GDM1 (cell line): ENCODE measurements around the gene NFE2.
"Not testable (repeated sequence)": the region's sequence is repeated elsewhere in the genome, so short reads cannot be mapped to it uniquely, and the experiment has no call there.

Experiments used
- DNase-seq: peaks from one replicate; lab custom pipeline; 2025; lab: John Stamatoyannopoulos, UW

Gene NFE2

GRCh38 chr12:54300732-54301427 is at the start of gene NFE2:
TSS of gene NFE2 (minus strand) at chr12:54301015. CDS start at chr12:54295248, 5,767 bp downstream.
- DNase-seq, result peak; percentile 85

GRCh38 chr12:54349679-54350078 is 48.9 kb upstream of the NFE2 start:
- no peak for DNase-seq

DNA sequence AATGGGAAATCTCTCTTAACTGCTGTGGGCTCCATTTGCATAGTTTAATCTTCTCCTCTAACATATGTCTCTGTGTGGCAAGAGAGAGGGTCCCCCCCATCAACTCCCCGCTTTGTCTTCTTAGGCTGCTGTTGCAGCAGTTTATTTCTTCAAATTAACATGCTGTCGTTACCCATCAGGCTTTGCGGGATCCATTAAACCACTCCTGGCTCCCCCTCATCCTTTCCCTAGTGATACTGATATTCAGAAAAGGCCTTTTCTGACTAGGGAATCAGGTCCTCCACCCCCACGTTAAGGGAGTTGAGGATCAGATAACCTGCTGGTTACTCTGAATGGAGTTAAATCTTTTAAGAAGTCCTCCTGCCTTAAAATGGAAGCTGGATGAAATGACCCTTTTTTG is 48.2 kb upstream of the NFE2 start:
- DNase-seq, result no peak

- DNase-seq, result no peak
Measured at GRCh38 chr12:54341378-54342300, 40.8 kb upstream of the NFE2 start.

- no peak for DNase-seq
Measured at GRCh38 chr12:54340846-54341245, 40.0 kb upstream of the NFE2 start.

DNA sequence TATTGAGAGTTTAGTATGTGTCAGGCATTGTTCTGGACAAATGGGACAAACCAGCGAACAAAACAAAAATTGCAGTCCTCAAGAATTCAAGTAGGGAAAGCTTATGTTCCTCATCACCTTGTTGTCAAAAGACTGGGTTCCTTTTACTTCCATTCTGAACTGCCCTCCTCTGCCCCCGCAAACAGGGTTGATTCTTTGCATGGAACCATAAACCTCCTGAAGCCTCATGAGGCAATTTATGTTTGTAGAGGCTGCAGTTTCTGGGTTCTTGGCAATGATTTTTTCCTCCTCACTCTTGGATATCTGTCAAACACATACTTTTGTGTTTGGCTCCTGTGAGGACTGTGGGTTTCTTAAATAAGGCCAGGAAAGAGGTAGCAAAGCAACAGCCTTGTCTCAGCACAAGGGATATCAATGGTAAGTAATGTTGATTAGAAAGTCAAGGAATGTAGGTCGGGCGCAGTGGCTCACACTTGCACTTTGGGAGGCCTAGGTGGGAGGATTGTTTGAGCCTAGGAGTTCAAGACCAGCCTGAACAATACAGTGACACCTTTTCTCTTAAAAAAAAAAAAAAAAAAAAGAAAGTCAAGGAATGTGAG is 38.0 kb upstream of the NFE2 start:
- DNase-seq, result no peak

DNA sequence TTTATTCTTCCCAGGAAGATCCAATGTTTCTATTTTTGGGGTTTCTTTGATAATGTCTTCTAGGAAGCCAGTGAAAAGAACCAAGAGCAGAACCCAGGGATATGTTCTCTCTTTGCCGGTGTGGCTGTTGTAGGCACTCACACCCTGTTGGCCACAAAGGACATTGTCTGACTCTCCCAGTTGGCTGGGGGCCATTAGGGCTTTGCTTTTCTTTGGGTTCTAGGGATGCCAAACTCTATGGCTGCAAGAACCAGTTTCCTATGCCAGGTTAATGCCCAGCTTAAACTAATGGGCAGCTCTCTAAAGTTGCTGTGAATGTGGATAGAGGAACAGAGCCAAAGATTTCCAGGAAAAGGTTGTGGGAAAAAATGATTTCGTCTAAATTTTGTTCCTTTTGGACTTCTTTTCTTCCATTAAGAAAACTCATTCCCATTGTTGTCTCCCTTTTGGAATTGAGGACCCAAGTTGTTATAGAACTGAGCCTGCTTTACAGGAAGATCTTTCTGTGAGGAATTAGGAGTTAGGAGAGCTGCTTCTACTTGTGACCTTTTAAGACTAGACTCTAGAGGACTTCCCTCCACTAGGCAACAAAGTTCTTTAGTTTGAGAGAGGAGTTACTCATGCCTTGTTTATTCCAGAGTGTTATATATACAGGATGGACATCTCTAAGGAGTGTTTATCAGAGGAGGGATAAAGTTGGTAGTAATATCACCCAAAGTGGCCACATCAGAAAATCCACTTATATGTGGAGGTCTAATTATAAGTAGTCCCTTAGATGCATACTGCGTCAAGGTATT is 37.2 kb upstream of the NFE2 start:
- no peak for DNase-seq

DNA sequence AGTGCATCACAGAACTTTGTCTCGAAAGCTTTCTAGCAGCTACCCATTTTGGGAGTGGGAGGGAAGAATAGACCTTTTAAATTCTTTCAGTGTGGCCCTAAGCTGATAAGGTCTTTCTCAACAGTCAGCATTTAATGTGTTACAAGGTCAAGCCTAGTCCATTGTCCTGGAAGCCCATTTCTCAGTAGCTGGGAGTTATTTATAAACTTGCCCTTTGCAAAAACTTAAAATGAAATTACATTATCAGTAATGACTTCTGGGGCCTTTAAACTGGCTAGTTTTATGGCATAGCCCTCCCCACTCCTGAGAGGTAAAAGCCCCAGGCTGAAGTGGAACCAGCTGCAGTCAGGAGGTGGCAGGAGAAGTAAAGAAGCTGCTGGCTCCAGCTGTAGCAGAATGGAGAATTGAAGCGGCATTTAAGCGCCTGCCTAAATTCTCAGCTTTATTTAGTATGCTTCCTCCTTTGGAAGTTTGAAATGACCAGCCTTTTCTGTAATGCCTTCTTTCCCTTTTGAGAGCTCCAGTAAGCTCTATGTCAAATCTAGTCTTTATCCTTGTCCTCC is 36.5 kb upstream of the NFE2 start:
- peak; percentile 17 for DNase-seq

- no peak for DNase-seq
Measured at GRCh38 chr12:54333420-54334034, 32.7 kb upstream of the NFE2 start.

DNA sequence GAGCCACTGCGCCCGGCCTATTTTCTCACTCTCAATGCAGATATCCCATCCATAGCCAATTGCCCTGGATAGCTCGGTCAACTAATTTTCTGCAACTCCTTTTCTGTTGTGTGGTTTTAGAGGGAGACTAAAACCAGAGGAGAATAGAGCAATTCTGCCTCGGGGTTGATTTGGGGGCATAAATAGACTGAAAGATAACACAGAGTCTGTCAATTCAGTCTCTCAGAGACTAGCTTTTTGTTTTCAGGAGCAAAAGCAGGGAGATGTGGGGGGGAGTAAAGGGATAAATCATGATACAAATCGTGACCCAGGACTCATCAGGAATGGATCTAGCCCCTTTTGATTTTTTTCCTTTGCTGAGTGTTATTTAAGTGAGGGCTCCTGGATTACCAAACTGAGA is 30.6 kb upstream of the NFE2 start:
- DNase-seq, result no peak

- DNase-seq, result no peak
Measured at GRCh38 chr12:54330442-54330841, 29.6 kb upstream of the NFE2 start.

DNA sequence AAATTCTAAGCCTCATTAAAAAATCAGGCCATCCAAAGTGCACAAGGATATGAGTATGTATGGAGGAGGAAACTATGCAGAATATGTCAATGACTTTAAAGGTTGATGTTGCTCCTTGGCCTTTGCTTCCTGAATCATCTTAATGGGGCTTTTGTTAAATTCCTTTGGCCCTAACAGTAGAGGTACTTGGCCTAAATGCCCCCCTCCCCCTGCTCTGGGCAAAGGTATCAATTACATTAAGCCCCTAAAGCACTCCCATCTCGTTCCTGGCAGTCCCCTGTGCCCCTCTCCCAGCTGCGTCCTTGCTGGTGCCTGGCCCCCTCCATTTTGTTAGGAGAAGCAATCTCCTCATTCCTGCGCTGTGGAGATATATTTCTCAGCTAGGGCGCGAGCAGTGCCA is 28.9 kb upstream of the NFE2 start:
- no peak for DNase-seq

DNA sequence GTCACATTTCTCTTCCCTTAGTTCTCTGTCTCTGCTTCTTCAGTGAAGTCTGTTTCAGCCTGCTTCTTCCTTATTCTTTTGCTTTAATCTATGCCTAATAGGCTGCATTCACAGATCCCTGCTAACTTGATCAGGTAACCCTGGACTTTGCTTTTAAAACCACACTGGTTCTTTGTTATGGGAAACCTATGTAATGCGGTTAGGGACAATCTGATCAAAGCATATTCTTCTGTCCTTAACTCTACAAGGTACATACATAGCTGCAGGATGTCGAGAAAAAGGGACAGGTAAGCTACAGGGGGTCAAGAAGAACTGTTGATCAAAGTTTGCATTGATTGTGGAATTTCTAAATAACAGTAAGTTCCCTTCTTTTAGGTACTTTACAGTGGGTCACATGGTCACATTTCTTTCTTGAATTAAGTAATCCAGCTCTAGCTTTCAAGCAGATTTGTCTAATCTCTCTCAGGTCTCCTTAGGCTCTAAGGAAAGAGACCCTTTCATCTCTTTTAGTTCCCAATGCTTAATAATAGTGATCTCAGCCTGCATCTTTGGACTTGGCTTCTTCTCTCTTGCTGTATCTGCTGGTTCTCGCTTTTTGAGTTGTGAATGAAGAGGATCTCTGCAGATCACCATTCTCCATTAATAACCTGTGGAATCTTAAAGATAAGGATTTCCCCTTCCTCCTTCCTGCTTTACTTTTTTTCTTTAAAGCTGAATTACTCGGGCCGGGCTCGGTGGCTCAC is 28.0 kb upstream of the NFE2 start:
- DNase-seq, result no peak

DNA sequence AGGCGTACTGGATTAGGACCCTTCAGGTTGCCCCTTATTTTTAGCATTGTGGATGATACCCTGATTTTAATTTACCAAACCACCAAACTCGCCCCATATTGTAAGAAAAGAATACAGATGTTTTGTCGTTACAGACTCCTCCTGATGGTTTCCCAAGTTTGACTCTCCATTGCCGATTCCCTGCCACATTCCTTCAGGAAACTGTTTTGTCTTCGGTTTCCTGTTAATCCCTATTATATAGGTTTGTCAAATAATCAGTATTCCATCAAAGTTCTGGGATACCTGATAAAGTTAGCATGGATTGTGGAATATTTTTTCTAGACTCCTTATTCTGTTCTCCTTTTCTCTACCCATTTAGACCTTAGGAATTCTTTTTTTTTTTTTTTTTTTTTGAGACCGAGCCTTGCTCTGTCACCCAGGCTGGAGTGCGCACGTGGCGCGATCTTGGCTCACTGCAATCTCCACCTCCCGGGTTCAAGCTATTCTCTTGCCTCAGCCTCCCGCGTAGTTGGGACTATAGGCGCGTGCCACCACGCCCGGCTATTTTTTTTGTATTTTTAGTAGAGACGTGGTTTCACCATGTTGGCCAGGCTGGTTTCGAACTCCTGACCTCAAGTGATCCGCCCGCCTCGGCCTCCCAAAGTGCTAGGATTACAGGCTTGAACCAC is 24.8 kb upstream of the NFE2 start:
- not testable (repeated sequence) for DNase-seq

GRCh38 chr12:54324617-54325441 is 24.0 kb upstream of the NFE2 start, which contains the start of gene COPZ1:
TSS of gene COPZ1 (plus strand) at chr12:54325131. CDS start at chr12:54325164, 33 bp downstream.
- DNase-seq, result peak; percentile 96

- no peak for DNase-seq
Measured at GRCh38 chr12:54321363-54321762, 20.5 kb upstream of the NFE2 start.

- DNase-seq, result not testable (repeated sequence)
Measured at GRCh38 chr12:54312309-54312708, 11.5 kb upstream of the NFE2 start.

DNA sequence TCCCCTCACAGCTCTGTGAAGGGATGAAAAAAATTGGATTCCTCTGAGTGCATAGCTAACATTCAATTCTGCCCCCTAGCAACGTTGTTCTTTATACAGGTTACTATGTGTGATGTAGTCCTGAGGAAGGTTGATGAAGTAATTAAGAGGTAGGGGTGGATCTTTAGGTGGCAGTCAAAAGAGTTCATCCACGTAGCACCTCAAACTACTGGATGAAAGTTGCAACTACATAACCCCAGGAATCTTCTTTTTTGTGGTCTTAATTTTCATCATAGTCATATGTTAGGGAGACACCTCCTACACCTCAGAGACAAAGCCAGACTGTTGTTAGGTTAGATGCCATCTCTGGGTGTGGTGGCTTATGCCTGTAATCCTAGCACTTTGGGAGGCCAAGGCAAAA is 10.2 kb upstream of the NFE2 start:
- DNase-seq, result no peak
